Raji (cell line): ENCODE measurements around the gene ADCK2.

Experiments
- POLR2A ChIP-seq: IDR thresholded peaks from 2 replicates; pipeline ENCODE4 v1.6.1; 2011; ENCODE audit warnings: low read depth, low read length, control low read depth; ENCODE audit not compliant: insufficient read depth

ADCK2 gene

DNA sequence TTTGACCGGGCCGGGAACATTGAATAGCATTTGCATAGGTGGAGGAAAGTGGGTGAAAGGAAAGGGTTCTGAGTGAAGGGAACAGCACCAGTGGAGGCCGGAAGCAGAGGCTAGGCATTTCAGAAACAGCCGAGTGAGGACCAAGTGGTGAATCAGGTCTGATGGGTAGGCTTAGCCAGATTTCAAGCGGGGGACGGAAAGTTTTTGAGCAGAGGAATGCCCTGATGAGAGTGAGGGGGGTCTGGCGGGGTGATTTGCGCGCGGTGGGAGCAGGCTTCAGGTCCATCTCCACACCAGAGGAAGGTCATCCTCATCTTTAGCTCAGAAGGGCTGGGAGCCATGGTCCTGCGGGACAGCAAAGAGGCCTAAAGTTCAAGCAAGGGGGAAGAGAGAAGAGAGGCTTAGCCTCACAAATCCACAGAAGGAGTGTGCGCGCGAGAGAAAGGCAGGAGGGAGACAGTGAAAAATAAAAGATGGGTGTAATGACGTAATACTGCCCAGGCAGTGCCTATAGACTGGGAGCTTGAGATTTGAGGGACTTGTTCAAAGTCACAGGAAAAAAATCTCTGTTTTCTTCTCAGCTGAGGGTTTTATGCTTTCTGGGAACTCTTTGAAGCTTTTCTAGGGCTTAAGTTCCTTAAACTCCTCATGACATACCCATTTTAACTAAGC lies 31.1 kb upstream of the ADCK2 start:
- TF ChIP-seq POLR2A, result no peak

DNA sequence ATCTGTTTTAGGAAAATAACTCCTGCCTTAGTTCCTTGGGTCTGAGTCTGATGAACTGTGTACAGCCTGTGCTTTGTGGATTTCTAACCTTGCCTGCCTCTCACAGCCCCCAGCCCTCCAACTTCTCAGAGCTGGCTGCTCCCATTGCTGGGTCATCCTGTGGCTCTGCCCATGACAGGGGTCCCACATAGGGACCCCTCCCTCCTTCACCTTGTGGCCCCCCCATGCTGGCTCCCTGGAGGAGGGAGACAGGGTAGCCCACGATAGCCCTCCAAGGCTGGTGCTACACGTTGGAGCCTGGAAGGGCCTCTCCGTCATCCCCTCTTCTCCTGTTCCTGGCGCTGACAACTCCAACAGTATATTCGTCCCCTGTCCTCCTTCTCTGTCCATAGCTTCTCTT lies 29.3 kb upstream of the ADCK2 start:
- no peak for TF ChIP-seq POLR2A

DNA sequence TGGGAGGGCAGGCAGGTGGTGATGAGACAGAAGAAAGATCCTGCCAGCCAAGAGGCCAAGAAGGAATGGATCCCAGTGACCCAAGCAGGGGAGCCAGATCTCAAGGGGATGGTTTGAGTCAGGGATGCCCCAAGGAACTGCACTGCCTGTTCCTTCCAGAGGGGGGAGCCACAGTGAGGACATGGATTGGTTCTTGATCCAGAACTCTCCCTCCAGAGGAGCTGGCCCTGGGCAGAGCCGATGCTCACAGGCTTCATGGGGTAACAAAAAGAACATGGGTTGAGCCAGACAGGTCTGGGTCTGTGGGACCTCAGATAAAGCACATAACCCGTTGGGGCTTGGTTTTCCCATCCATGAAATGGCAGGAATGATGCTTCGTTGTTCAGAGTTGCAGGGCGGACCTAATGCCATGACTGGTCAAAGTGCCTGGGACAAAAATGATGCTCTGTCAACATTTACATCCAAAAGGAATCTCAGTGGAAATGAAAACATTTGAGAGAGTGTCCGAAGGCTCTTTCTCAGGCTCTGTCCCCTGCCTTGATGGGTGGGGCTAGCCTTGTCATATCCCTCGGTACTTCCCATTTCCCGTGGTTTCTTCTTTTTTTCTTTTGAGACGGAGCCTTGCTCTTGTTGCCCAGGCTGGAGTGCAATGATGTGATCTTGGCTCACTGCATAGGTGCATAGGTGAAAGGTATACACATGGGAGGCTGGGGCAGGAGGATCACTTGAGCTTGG lies 27.4 kb upstream of the ADCK2 start:
- no peak for TF ChIP-seq POLR2A

DNA sequence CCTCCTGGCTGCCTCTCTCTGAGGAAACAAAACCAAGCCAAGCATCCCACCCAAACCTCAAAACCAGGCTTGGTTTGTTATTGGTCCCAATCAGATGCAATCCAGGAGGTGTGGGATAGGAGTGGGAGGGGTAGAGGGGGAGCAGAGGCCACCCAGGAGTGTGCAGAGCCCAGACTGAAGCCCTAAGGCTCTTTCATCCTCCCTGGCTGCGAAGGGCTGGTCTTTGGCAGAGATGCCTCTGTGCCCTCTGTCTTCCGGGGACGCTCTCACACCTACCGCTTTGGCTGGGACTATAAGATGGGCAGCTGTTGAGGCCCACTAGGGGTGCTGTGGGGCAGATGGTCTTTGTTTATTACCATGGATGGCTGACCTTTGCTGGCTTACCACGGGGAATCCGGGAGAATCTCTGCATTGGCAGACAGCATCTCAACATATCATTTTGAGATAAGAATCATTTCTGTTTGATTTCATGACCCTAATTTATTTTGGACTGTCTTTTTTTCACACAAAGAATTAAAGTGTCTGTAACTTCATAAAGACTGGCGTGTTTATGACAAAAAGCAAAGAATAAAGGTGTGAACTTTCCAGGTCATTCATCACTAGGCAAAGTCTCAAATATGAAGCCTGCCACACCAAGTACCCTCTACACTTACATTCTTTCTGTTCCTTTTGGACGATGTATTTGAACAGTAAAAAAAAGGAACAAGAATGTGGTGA lies 25.7 kb upstream of the ADCK2 start:
- TF ChIP-seq POLR2A, result no peak

DNA sequence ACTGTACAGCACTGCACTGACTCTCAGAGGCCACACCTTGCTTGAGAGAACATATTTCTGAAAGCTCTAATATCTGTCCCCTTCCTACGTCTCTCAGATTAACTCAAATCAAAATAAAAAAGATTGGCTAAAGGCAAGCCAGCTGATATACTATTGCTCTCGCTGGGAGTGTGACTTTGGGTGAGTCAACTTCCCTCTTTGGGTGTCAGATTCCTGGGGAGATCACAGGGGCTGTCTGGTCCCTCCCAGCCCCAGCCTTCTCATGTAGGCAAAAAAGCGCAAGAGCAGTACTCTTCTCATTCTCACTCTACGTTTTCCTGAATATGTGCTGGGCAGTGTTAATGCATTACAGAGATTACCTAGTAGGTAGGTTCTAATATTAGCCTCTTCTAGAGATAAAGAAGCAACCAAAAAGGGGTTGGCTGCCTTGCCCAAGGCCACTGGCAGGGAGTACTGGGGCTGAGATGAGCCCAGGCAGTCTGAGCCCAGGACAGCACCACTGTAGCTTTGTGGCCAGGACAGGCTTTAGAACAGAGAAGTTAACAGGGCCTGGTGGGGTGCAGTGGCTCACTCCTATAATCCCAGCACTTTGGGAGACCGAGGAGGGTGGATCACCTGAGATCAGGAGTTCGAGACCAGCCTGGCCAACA lies 23.1 kb upstream of the ADCK2 start:
- TF ChIP-seq POLR2A, result no peak

DNA sequence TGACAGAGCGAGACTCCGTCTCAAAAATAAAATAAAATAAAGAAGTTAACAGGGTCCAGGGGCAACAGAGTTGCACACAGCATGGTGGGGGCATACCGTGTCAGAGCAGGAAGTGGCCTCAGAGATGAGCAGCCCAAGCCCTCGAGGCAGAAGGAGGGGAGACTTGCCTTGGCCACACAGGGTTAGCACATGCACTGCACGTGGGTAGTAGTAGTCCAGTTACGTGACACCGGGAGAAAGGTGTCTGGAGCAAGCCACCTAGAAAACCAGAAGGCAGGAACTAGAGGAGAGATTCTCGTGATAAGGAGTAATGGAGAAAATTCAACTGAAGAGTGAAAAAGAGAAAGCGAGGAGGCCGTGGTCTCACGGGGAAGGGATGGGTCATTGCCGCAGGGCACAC lies 22.4 kb upstream of the ADCK2 start:
- TF ChIP-seq POLR2A, result no peak

DNA sequence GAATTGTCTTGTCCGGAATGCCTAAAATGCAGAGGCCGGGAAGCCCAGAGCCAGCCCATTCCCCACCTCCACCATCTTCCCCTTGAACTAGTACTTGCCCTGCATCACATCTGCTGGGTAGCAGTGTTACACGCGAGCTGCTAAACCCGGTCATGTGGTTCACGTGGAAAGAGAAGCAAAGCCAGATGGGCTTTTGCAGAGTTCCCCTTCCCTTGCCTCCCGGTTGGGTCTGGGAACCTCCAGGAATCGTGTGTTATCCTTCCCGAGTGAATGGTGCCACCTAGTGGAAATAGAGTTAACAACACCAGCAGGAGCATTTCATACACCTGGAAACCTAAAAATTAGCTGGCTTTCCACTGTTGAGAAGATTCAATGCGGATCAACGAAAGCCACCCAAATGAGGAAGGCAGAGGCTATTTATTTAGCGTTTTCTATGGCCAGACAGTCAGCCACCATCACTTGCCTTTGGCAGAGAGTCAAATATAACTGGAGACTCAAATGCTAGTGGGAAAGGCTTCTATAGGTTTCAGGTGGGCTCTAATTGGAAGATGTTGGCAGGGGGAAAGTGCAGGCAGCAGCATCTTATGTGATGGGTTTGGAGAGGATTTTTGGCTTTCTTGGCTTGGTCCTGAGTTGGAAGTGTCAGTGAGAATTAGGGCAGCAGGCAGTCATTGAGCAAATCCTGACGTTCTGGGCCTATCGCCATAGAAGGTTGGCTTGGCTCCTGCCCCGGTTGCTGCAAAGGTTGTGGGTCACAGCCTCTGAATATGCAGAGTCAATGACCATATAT lies 19.2 kb upstream of the ADCK2 start:
- no peak for TF ChIP-seq POLR2A

DNA sequence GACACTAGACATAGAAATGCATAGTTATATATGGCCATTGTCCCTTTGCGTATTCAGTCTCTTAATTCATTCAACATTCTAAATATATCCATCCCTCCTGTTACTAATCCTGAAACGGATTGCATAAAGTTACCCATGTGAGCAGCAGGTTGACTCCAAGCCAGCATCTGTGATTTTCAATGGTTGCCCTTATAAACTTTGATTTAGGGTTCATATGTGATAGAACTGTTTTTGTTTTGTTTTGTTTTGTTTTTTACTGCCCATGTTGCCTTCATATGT lies 18.7 kb upstream of the ADCK2 start:
- no peak for TF ChIP-seq POLR2A

DNA sequence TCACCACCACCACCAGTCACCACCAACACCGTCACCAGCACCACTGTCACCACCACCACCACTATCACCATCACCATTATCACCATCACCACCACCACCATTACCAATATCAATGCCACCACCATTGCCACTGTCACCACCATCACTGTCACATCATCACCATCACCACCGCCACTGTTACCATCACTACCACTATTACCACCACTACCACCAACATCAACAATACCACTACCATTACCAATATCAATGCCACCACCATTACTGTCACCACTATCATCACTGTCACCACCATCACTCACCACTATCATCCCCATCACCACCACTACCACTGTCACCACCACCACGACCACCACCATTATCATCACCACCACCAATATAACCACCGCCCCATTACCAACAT lies 18.1 kb upstream of the ADCK2 start:
- TF ChIP-seq POLR2A, result no peak

DNA sequence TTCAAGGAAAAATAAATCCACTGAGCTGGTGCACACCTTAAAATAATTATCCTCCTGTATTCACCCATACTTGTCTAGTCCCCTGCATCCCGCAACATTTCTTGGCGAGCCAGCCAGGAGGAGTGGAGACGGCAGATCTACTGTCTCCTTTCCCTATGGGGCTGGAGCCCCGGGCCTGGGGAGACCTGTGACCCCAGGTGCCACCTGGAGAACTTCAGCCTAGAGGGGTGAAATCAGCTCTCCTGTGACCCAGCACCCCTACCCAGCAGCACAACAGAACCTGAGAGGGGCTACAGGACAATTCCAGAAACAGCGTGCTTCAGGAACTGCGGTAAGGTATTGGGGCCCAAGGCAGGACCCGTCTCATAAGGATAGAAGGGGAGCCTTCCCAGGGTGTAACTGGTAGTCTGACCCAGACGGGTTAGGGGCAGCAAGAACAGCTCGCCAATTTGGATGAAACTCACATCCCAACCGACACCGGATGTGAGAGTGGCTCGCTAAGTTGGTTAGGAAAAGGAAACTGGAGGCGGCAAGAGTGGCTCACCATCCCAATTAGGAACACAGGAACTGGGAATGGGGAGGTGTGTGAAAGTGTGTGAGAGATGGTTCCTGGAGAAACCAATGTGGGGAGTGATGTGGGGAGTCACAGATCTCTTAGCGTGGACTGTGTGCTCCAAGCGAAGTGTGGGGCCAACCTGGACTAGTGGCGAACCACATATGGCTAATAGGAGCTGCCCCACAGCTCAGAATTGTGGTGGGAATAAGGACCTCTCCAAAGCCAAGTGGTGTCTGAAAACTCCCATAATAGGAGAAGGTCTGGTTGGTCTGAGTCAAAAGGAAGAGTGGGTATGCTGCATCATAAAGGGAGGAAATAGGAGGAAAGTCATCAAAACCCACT lies 17.0 kb upstream of the ADCK2 start:
- TF ChIP-seq POLR2A, result no peak

DNA sequence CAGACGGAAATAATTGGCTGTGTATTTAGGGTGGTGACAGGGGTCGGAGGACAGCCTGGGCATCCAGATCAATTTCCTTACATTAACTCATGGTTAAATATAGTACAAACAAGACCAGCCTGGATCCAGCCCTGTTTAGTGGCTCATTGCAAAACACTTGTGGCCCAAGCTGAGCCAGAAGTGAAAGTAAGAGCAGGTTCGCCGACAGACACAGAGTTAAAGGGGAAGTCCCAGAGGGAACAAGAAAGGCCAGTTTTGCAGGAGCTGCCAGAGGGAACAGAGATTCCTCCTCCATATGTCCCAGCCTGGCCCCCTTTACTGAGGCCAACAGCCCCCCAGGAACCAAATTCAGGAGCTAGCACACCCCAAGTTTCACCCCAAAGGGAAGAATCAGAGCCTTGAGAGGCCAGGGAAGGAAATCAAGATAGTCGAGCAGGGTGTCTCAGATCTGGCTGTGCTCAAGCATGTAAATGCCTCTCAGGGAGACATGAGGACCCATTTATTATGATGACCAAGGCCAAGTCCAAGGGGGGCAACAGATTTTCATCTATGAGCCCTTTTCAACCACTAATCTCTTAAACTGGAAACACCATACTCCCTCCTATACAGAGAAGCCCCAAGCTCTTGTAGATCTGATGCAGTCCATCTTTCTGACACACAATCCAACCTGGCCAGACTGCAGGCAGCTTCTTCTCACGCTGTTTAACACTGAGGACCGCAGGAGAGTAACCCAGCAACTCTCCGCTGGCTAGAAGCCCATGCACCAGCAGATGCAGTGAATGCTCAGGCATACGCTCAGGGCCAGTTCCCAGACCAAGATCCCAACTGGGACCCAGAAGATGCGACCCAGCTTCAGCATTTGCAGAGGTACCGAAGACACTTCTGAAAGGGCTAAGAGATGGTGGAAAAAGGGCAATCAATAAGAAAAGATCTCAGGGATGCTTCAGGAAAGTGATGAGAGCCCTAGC lies 15.9 kb upstream of the ADCK2 start:
- no peak for TF ChIP-seq POLR2A

DNA sequence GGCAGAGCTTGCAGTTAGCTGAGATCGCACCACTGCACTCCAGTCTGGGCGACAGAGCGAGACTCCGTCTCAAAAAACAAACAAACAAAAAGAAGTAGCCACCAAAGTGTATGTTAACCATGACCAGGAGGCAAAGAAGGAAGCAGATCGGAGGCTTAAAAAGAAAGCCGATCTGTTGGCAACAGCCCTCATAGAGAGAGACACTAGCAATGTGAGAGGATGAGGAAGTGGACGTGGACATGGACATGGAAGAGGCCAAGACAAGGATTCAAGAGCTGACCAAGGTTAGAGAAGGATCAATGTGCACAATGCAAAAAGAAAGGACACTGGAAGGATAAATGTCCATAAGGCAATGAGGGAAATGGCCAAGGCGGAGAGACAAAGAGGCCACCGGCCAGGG lies 14.9 kb upstream of the ADCK2 start:
- TF ChIP-seq POLR2A, result no peak

DNA sequence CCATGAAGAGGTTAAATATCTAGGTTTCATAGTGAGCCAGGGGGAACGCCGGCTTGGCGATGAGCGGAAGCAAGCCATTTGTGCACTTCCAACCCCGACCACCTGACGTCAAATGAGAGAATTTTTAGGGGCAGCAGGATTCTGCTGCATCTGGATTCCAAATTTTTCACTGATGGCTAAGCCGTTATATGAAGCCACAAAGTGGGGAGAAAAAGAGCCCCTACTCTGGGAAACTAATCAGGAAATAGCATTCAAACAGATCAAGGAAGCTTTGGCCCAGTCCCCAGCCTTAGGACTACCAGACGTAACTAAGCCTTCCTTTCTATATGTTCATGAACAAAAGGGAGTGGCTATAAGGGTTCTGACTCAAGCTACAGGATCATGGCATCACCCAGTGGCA lies 12.9 kb upstream of the ADCK2 start:
- TF ChIP-seq POLR2A, result no peak
